CD4-positive, alpha-beta T cell treated with Interleukin-12 subunit alpha and Interleukin-12 subunit beta, for 1 hour (primary cell): ENCODE results near the gene KRTAP12-4.
A peak's percentile ranks its signal among the peaks of the same experiment; 100 is the strongest.
"Not testable (repeated sequence)": the region's sequence is repeated elsewhere in the genome, so short reads cannot be mapped to it uniquely, and the experiment has no call there.

Experiments used
- DNase-seq: peaks from one replicate; pipeline ENCODE4 v3.0.0-alpha.2; 2020

The KRTAP12-4 gene

GRCh38 chr21:44686843-44687561 lies 32.5 kb upstream of the KRTAP12-4 start:
- DNase-seq, result no peak

GRCh38 chr21:44686000-44686781 lies 31.7 kb upstream of the KRTAP12-4 start:
- no peak for DNase-seq

GRCh38 chr21:44685050-44685449 lies 30.6 kb upstream of the KRTAP12-4 start:
- not testable (repeated sequence) for DNase-seq

GRCh38 chr21:44684483-44684882 lies 30.0 kb upstream of the KRTAP12-4 start:
- no peak for DNase-seq

- DNase-seq, result no peak
Measured at GRCh38 chr21:44684077-44684476, 29.6 kb upstream of the KRTAP12-4 start.

GRCh38 chr21:44682580-44683151 lies 28.2 kb upstream of the KRTAP12-4 start:
- no peak for DNase-seq

GRCh38 chr21:44681861-44682579 lies 27.6 kb upstream of the KRTAP12-4 start, which contains the start of gene KRTAP12-1:
TSS of gene KRTAP12-1 (minus strand) at chr21:44682163. CDS start at chr21:44682123, 40 bp downstream.
- DNase-seq, result no peak

GRCh38 chr21:44681152-44681551 lies 26.7 kb upstream of the KRTAP12-4 start:
- no peak for DNase-seq

- DNase-seq, result no peak
Measured at GRCh38 chr21:44677881-44678280, 23.4 kb upstream of the KRTAP12-4 start.

GRCh38 chr21:44671911-44672310 lies 17.5 kb upstream of the KRTAP12-4 start:
- DNase-seq, result no peak

GRCh38 chr21:44670642-44671432 lies 16.4 kb upstream of the KRTAP12-4 start:
- DNase-seq, result no peak

- no peak for DNase-seq
Measured at GRCh38 chr21:44667612-44668011, 13.2 kb upstream of the KRTAP12-4 start.

- no peak for DNase-seq
Measured at GRCh38 chr21:44666401-44667320, 12.2 kb upstream of the KRTAP12-4 start, which contains the start of gene KRTAP12-2. TSS of gene KRTAP12-2 (minus strand) at chr21:44666927. CDS start at chr21:44666886, 41 bp downstream.

- DNase-seq, result no peak
Measured at GRCh38 chr21:44664691-44665090, 10.2 kb upstream of the KRTAP12-4 start.

GRCh38 chr21:44661567-44661966 lies 7.1 kb upstream of the KRTAP12-4 start:
- DNase-seq, result not testable (repeated sequence)

GRCh38 chr21:44658913-44659595 lies 4.6 kb upstream of the KRTAP12-4 start:
- DNase-seq, result peak; percentile 34

- no peak for DNase-seq
Measured at GRCh38 chr21:44658541-44658910, 4.1 kb upstream of the KRTAP12-4 start.

GRCh38 chr21:44657635-44658540 lies 3.4 kb upstream of the KRTAP12-4 start, which contains the start of gene KRTAP12-3:
TSS of gene KRTAP12-3 (plus strand) at chr21:44657932. CDS start at chr21:44657980, 48 bp downstream.
- DNase-seq, result peak; percentile 80

- DNase-seq, result no peak
Measured at GRCh38 chr21:44656868-44657267, 2.4 kb upstream of the KRTAP12-4 start.
